Hair follicular keratinocyte (primary cell): ENCODE measurements around the gene ZNF722. TPM values are rescaled to one million over a fixed set of nuclear protein-coding genes. Genes with fewer than 3 reads are reported as not detected.

ENCODE experiments used
- total RNA-seq: library from RNA; depleted of rRNA; stranded (reverse); fragments of >200 nt; gene quantifications from 2 replicates; pipeline ENCODE4 v1.2.3, GENCODE V29; 2015

ZNF722 gene
- not detected in 2 replicates for total RNA-seq

GRCh38 chr7:63998549-63998948, at the start of gene ZNF722:
TSS of gene ZNF722 (plus strand) at chr7:63998849. CDS start at chr7:63998962, 113 bp downstream.

GRCh38 chr7:64045301-64046040, 46.8 kb downstream of the ZNF722 start, which contains the start of gene ZNF727:
TSS of gene ZNF727 (plus strand) at chr7:64045434. CDS start at chr7:64045622, 188 bp downstream.

Other genes starting within 250 kb of the ZNF722 start
- gene ZNF727, start 46.6 kb downstream of the ZNF722 start, total RNA-seq = 0.23 TPM in 1 of 2 replicates, not detected in the other
- gene ZNF735, start 208.4 kb downstream of the ZNF722 start, total RNA-seq = not detected in 2 replicates
- gene ZNF679, start 229.6 kb downstream of the ZNF722 start, total RNA-seq = not detected in 2 replicates